Fibroblast of villous mesenchyme (primary cell): ENCODE results near the gene CABLES1. TPM values are rescaled to one million over a fixed set of nuclear protein-coding genes. Genes with fewer than 3 reads are reported as not detected.
"Not testable (repeated sequence)": the region's sequence is repeated elsewhere in the genome, so short reads cannot be mapped to it uniquely, and the experiment has no call there.

Source experiments
- DNase-seq: peaks from one replicate; pipeline ENCODE4 v3.0.0-alpha.2; 2010; ENCODE audit warnings: low read depth
- H3K4me3 ChIP-seq: 2 replicates; pipeline ENCODE4 v1.5.1; 2011; ENCODE audit warnings: low read depth, mild to moderate bottlenecking, low read length
- total RNA-seq: library from RNA; depleted of rRNA; stranded (reverse); fragments of >200 nt; gene quantifications from 2 replicates; pipeline ENCODE4 v1.2.3, GENCODE V29; 2012
- TF ChIP-seq, protein P1 (sequence below): IDR thresholded peaks from 2 replicates; pipeline ENCODE4 v1.5.1; 2012; ENCODE audit warnings: low read depth, mild to moderate bottlenecking, low read length; ENCODE audit not compliant: insufficient read depth

The CABLES1 gene
- total RNA-seq, 1 donor = 0.43 TPM

DNA sequence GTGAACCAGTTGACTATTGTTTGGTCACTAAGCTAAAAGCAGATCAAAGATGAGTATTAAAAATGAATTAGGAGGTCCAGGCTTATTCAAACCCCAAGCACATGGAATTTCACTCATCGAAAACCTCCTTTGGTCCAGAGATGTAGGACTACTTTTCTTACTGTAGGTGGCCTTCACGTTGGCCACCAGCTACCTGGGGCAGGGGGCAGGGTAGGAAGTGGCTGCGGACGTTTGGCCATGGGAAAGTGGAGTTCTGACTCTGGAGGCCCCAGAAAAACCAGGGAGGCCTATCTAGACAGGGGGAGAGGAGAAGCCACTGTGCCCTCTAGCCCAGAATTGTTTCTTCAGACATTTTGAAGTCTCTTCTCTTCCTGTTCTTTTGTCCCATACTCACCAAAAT lies 31.8 kb upstream of the CABLES1 start:
- DNase-seq = no peak
- TF ChIP-seq, protein P1, sequence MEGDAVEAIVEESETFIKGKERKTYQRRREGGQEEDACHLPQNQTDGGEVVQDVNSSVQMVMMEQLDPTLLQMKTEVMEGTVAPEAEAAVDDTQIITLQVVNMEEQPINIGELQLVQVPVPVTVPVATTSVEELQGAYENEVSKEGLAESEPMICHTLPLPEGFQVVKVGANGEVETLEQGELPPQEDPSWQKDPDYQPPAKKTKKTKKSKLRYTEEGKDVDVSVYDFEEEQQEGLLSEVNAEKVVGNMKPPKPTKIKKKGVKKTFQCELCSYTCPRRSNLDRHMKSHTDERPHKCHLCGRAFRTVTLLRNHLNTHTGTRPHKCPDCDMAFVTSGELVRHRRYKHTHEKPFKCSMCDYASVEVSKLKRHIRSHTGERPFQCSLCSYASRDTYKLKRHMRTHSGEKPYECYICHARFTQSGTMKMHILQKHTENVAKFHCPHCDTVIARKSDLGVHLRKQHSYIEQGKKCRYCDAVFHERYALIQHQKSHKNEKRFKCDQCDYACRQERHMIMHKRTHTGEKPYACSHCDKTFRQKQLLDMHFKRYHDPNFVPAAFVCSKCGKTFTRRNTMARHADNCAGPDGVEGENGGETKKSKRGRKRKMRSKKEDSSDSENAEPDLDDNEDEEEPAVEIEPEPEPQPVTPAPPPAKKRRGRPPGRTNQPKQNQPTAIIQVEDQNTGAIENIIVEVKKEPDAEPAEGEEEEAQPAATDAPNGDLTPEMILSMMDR = no peak

GRCh38 chr18:23105030-23105429 lies 30.3 kb upstream of the CABLES1 start:
- TF ChIP-seq, protein P1 = no peak

More for the DNA sequence above, 31.8 kb upstream of the CABLES1 start:
- H3K4me3 ChIP-seq = no peak overlapping the region

GRCh38 chr18:23105581-23106219 lies 29.6 kb upstream of the CABLES1 start:
- TF ChIP-seq, protein P1 = no peak
- no peak overlapping the region for H3K4me3 ChIP-seq
- no peak for DNase-seq

More at GRCh38 chr18:23105030-23105429, 30.3 kb upstream of the CABLES1 start:
- DNase-seq = no peak
- no peak overlapping the region for H3K4me3 ChIP-seq

GRCh38 chr18:23106575-23106974 lies 28.7 kb upstream of the CABLES1 start:
- TF ChIP-seq, protein P1 = no peak
- DNase-seq = peak; percentile 93
- no peak overlapping the region for H3K4me3 ChIP-seq

DNA sequence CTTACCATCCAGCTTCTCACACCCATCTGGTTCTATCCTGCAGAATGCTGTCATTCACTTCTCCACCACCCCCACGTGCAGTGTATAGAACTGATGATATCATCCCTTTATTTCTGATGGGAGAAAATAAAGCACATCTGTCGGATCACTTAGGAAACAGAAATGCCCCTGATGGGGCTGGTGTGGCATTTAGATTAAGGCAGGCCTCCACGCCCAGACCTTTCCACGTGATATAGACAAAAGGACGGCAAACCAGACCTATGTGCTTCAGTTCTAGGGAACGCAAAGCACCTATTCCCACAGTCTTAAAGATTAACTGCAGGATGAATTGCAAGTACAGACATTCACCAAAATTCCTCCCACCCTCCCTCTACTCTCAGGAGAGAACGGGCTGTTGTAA lies 27.6 kb upstream of the CABLES1 start:
- TF ChIP-seq, protein P1 = no peak
- H3K4me3 ChIP-seq = no peak overlapping the region
- no peak for DNase-seq

DNA sequence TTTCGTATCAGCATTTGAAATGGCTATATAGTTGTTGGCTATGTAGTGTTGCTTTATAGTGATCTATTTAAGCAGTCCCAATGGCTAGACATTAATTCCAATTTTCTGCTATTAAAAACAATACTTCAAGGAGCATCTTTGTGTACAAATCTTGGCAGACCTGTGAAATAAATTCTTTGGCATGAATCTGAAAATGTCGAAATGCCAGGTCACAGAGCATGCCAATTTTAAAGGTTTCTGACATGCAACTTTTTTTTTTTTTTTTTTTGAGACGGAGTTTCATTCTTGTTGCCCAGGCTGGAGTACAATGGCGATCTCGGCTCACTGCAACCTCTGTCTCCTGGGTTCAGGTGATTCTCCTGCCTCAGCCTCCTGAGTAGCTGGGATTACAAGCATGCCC lies 26.8 kb upstream of the CABLES1 start:
- DNase-seq = no peak
- no peak overlapping the region for H3K4me3 ChIP-seq
- TF ChIP-seq, protein P1 = no peak

GRCh38 chr18:23109163-23109562 lies 26.1 kb upstream of the CABLES1 start:
- H3K4me3 ChIP-seq, DNase-seq: not testable (repeated sequence)
